Measurements from ENCODE around the gene LMX1B. TPM values are rescaled to one million over a fixed set of nuclear protein-coding genes. Genes with fewer than 3 reads are reported as not detected.

The LMX1B gene
- total RNA-seq, 1 experiment from 2014 or later = 2.6 TPM

GRCh38 chr9:126701813-126702140, 88.0 kb downstream of the LMX1B start:
- CTCF ChIA-PET = no interaction called here
- Histone ChIP-seq H3K4me3 (ENCODE audit: low read depth in 2 of 2, low read length in 2 of 2) (no peak overlapping the region), H3K27ac (ENCODE audit: low read length) (no peak overlapping the region), H3K27me3 (ENCODE audit: control insufficient read depth, insufficient read depth, low read length) (no peaks in the 10 kb centered on the region), H3K4me1 (ENCODE audit: control insufficient read depth, insufficient read depth, low read length) (peaks cover 4% of the 10 kb centered on the region), H3K36me3 (ENCODE audit: control insufficient read depth, insufficient read depth, low read length) (no peaks in the 10 kb centered on the region), H3K9me3 (ENCODE audit: control insufficient read depth, insufficient read depth, low read depth, low read length) (no peaks in the 10 kb centered on the region)
- ATAC-seq (no peak), DNase-seq (ENCODE audit: low read depth, low spot score) (no peak)
- intact Hi-C loops (cut with micrococcal nuclease; ENCODE audit: unreplicated experiment) (no loop called here), in situ Hi-C loops (cut with HindIII; ENCODE audit: low pct_unique_long_range_greater_than_20kb, low sequenced_read_pairs) (no loop called here)
- POLR2A ChIA-PET = no interaction called here
- no TSS peak for BruUV-seq (replicated peaks)
- TF ChIP-seq SIN3A (IDR thresholded peaks at IDR 0.05; ENCODE audit: borderline replicate concordance, insufficient read depth, low read depth, low read length) (no peak), REST (IDR thresholded peaks at IDR 0.05; ENCODE audit: insufficient read depth in 1 of 2, low read depth in 2 of 2, low read length in 1 of 2) (no peak), TCF7L2 (IDR thresholded peaks at IDR 0.05; ENCODE audit: low read depth, low read length) (no peak), CTCF (IDR thresholded peaks at IDR 0.05) (no peak)

GRCh38 chr9:126702151-126703001, 88.6 kb downstream of the LMX1B start:
- ChIA-PET POLR2A (no interaction called here), CTCF (interaction anchor here (1.0 to 1.6 kb wide), 2 partner anchors 68 to 79 kb away, joined by 7 to 10 read pairs; no protein-coding TSS in a partner anchor)
- ATAC-seq = peak; percentile 40; the same call in 1 of the 2 replicates
- H3K4me3 ChIP-seq (ENCODE audit: low read depth in 2 of 2, low read length in 2 of 2) = no peak overlapping the region
- H3K36me3 ChIP-seq (ENCODE audit: control insufficient read depth, insufficient read depth, low read length) = no peaks in the 10 kb centered on the region
- H3K27me3 ChIP-seq (ENCODE audit: control insufficient read depth, insufficient read depth, low read length) = no peaks in the 10 kb centered on the region
- in situ Hi-C loops (cut with HindIII; ENCODE audit: low pct_unique_long_range_greater_than_20kb, low sequenced_read_pairs) = no loop called here
- DNase-seq (ENCODE audit: low read depth, low spot score) = no peak
- BruUV-seq (replicated peaks) = no TSS peak
- no peak for TF ChIP-seq REST (IDR thresholded peaks at IDR 0.05; ENCODE audit: insufficient read depth in 1 of 2, low read depth in 2 of 2, low read length in 1 of 2)
- peak; percentile 88 for TF ChIP-seq CTCF (IDR thresholded peaks at IDR 0.05)
- no peak for TF ChIP-seq POLR2AphosphoS5 (IDR thresholded peaks at IDR 0.05; ENCODE audit: low read depth, low read length)
- no peak for TF ChIP-seq SIN3A (IDR thresholded peaks at IDR 0.05; ENCODE audit: borderline replicate concordance, insufficient read depth, low read depth, low read length)
- TF ChIP-seq TCF7L2 (IDR thresholded peaks at IDR 0.05; ENCODE audit: low read depth, low read length) = no peak
- intact Hi-C loops (cut with micrococcal nuclease; ENCODE audit: unreplicated experiment) = no loop called here
- no peaks in the 10 kb centered on the region for H3K9me3 ChIP-seq (ENCODE audit: control insufficient read depth, insufficient read depth, low read depth, low read length)
- peaks cover 4% of the 10 kb centered on the region for H3K4me1 ChIP-seq (ENCODE audit: control insufficient read depth, insufficient read depth, low read length)
- H3K27ac ChIP-seq (ENCODE audit: low read length) = no peak overlapping the region
